ENCODE measurements around the gene ENG. TPM values are rescaled to one million over a fixed set of nuclear protein-coding genes. Genes with fewer than 3 reads are reported as not detected.
"Not testable (repeated sequence)": the region's sequence is repeated elsewhere in the genome, so short reads cannot be mapped to it uniquely, and the experiment has no call there.

Gene ENG
- total RNA-seq, 8 experiments from 2014 or later = 0.21 to 28.1 (median 2.4) TPM

GRCh38 chr9:127781806-127782205, 72.7 kb downstream of the ENG start:
- H3K4me1 ChIP-seq (replicated peaks in 1 of 2) = peaks cover 6 to 14% of the 10 kb centered on the region in 2 donors
- WGBS, 10 experiments = 67 to 100% (median 80%) methylated on average over 1 to 4 of the region's 4 CpGs; no CpG with 5 or more reads in 3 of the 10 experiments

DNA sequence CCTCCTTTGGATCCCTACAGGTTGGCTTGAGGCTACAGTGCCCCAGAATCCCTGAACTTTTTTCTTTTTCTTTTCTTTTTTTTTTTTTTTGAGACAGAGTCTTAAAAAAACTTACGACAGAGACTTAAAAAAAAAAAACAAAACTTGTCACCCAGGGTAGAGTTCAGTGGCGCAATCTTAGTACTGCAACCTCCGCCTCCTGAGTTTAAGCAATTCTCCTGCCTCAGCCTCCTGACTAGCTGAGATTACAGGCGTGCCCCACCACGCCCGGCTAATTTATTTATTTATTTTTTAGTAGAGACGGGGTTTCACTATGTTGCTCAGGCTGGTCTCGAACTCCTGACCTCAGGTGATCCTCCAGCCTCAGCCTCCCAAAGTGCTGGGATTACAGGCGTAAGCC, 73.5 kb downstream of the ENG start:
- H3K27ac ChIP-seq; H3K4me3 ChIP-seq; ATAC-seq (replicated peaks in 6 of 8): not testable (repeated sequence)
- WGBS, 10 experiments = 60 to 100% (median 98%) methylated on average over 1 to 7 of the region's 9 CpGs
- H3K4me1 ChIP-seq (replicated peaks in 1 of 2) = peaks cover 11 to 21% of the 10 kb centered on the region in 2 donors
- in situ Hi-C loops (cut with MboI; ENCODE audit: low pct_unique_long_range_greater_than_20kb in 2 of 9, low sequenced_read_pairs in 9 of 9, unreplicated experiment in 9 of 9) = loop anchor here in 1 of 9 experiments (5.0 kb wide), 1 partner anchor 44 kb away; the partner anchor contains the start of gene TOR2A

More at GRCh38 chr9:127781806-127782205, 72.7 kb downstream of the ENG start:
- H3K27ac ChIP-seq = no peak overlapping the region
- in situ Hi-C loops (cut with MboI; ENCODE audit: low pct_unique_long_range_greater_than_20kb in 2 of 9, low sequenced_read_pairs in 9 of 9, unreplicated experiment in 9 of 9) = loop anchor here in 1 of 9 experiments (5.0 kb wide), 1 partner anchor 45 kb away; the partner anchor contains the start of gene TOR2A
- H3K4me3 ChIP-seq = no peak overlapping the region
- ATAC-seq (replicated peaks in 6 of 8) = no peak

DNA sequence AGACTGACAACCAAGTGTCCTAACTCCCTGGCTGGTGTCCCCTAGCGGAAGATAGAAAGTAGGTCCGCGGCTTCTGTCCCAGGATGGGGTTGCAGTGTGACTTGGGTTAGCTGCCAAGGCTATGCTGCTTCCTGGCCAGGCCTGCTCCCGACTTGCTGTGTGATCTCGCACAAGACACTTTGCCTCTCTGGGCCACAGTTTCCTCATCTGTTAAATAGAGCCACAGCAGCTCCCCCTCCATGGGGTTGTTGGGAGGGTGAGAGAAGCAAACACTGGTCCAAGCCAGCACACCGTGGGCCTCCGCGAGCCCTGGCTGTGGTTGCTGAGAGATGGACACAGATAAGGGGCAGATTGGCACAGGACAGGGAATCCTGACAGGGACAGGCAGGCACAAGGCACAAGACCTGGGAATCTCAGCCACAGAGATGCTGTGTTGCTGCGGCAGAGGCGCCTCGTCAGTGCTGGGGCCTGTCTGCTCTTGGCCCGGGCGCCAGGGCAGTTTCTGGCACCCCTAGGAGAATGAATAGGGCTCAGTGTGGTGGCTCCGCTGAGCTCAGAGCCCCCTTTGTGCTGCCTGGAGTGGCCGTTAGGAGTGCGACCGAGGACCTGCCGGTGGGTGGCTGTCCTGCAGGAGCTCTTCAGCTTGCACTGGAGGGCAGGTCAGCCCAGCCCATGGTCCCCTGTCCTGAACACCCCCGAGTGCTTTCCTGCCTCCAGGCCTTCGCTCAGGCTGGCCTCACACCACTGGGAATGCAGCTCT, 74.2 kb downstream of the ENG start:
- Histone ChIP-seq H3K4me1 (replicated peaks in 1 of 2) (peaks cover 11 to 23% of the 10 kb centered on the region in 2 donors), H3K27ac (no peak overlapping the region), H3K4me3 (no peak overlapping the region)
- in situ Hi-C loops (cut with MboI; ENCODE audit: low pct_unique_long_range_greater_than_20kb in 2 of 9, low sequenced_read_pairs in 9 of 9, unreplicated experiment in 9 of 9) = loop anchor here in 1 of 9 experiments (5.0 kb wide), 1 partner anchor 43 kb away; the partner anchor contains the start of gene TOR2A
- ATAC-seq (replicated peaks in 6 of 8) = no peak
- 73 to 100% (median 77%) methylated on average over 2 to 9 of the region's 20 CpGs; no CpG with 5 or more reads in 3 of the 10 experiments for WGBS, 10 experiments

GRCh38 chr9:127779136-127779981, 75.1 kb downstream of the ENG start:
- Histone ChIP-seq H3K27ac (no peak overlapping the region), H3K4me1 (replicated peaks in 1 of 2) (peaks cover 11 to 20% of the 10 kb centered on the region in 2 donors), H3K4me3 (no peak overlapping the region)
- 20 to 93% (median 75%) methylated on average over 1 to 5 of the region's 17 CpGs; no CpG with 5 or more reads in 4 of the 10 experiments for WGBS, 10 experiments
- in situ Hi-C loops (cut with MboI; ENCODE audit: low pct_unique_long_range_greater_than_20kb in 2 of 9, low sequenced_read_pairs in 9 of 9, unreplicated experiment in 9 of 9) = no loop called here
- ATAC-seq (replicated peaks in 6 of 8) = peak in 5 of 8 experiments; percentile 8 to 32 (median 11)

DNA sequence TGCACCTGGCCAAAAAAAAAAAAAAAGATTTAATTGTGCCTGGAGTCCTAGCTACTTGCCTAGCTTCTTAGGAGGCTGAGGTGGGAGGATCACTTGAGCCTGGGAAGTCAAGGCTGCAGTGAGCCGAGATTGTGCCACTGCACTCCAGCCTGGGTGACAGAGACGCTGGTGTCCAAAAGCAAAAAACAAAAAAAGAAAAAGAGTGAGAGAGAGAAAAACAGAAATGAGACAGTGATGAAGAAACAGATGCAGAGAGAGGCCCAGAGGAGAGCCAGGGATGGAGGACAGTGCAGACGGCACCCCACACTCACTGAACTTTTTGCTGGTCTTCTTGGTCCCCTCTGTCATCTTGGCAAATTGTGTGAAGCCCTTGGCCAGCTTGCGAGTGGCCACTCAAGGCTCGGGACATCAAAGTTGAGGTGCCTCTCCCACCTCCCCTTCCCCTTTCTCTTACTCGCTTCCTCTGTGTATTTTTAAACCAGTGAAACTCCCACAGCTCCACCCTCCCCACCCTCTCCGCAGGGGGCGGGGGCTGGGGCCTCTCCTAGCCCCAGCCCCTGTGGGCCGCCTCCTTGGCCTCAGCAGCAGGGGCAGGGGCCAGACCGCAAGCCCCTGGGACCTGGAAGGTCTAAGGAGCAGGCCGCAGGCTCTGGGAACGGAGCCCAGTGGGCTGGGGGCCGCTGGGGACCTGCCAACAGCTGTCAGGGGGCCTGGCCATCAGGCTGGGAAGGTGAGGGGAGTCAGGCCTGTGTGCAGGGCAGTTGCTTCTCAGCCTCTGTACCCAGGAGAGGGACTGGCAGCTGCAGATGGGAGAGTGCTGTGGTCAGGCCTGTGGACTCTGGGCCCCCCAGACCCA, 76.0 kb downstream of the ENG start, which contains the start of gene SH2D3C:
SH2D3C (minus strand) TSS at position 387 of the 856 bp plus-strand sequence; CDS start at position 348, 39 bp downstream.
- WGBS, 10 experiments = 58 to 88% (median 80%) methylated on average over 1 to 3 of the region's 13 CpGs; no CpG with 5 or more reads in 3 of the 10 experiments
- no peak within 1 kb of the TSS for H3K27ac ChIP-seq
- in situ Hi-C loops (cut with MboI; ENCODE audit: low pct_unique_long_range_greater_than_20kb in 2 of 9, low sequenced_read_pairs in 9 of 9, unreplicated experiment in 9 of 9) = no loop called here
- H3K4me1 ChIP-seq (replicated peaks in 1 of 2) = peaks cover 11 to 20% of the 10 kb centered on the region in 2 donors
- no peak within 1 kb of the TSS for H3K4me3 ChIP-seq
- peak in 5 of 8 experiments; percentile 20 to 44 (median 27) for ATAC-seq (replicated peaks in 6 of 8)

DNA sequence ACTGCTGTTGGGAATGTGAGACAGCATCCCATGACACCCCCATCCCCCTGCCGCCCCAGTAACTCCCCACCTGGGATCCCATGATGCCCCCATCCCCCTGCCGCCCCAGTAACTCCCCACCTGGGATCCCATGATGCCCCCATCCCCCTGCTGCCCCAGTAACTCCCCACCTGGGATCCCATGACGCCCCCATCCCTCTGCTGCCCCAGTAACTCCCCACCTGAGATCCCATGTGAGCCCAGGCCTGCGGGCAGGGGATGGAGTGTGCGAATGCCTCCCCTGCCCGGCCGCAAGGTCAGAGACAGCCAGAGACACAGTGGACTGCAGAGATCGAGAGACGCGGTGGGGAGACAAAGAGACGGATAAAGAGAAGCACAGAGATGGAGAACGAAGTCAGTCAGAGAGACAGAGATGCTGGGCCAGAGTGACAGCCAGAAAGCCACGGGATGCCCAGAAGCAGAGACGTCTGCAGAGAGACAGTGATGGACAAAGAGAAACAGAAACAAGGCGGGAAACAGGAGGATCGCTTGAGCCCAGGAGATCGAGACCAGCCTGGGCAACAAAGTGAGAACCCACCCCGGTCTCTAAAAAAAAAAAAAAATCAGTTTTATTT, 77.0 kb downstream of the ENG start:
- WGBS, 10 experiments = 80 to 100% (median 90%) methylated on average over 1 to 8 of the region's 18 CpGs; no CpG with 5 or more reads in 4 of the 10 experiments
- Histone ChIP-seq H3K4me3 (no peak overlapping the region), H3K27ac (no peak overlapping the region), H3K4me1 (replicated peaks in 1 of 2) (peaks cover 11 to 20% of the 10 kb centered on the region in 2 donors)
- ATAC-seq (replicated peaks in 6 of 8) = no peak
- in situ Hi-C loops (cut with MboI; ENCODE audit: low pct_unique_long_range_greater_than_20kb in 2 of 9, low sequenced_read_pairs in 9 of 9, unreplicated experiment in 9 of 9) = no loop called here

DNA sequence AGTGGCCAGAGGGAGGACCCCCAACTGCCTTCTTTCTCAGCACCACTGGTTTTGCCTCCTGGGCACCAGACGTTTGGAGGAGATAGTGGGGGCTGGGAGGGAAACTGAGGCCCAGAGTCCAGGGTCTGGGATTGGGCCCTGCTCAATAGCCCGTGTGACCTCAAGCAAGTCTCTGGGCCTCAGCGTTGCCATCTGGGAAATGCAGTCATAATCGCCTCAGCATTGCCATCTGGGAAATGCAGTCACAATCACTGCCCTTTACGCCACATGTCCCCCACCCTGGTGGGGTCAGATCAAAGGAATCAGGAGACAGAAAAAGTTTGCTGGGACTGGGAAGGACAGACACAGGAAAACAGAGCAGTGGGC, 77.6 kb downstream of the ENG start:
- in situ Hi-C loops (cut with MboI; ENCODE audit: low pct_unique_long_range_greater_than_20kb in 2 of 9, low sequenced_read_pairs in 9 of 9, unreplicated experiment in 9 of 9) = no loop called here
- Histone ChIP-seq H3K27ac (no peak overlapping the region), H3K4me3 (no peak overlapping the region), H3K4me1 (replicated peaks in 1 of 2) (peaks cover 11 to 20% of the 10 kb centered on the region in 2 donors)
- WGBS, 10 experiments = 100% methylated on average over 1 of the region's 5 CpGs; no CpG with 5 or more reads in 8 of the 10 experiments
- no peak for ATAC-seq (replicated peaks in 6 of 8)

GRCh38 chr9:127776195-127776923, 78.1 kb downstream of the ENG start:
- 0 to 97% (median 67%) methylated on average over 1 to 4 of the region's 15 CpGs; no CpG with 5 or more reads in 5 of the 10 experiments for WGBS, 10 experiments
- in situ Hi-C loops (cut with MboI; ENCODE audit: low pct_unique_long_range_greater_than_20kb in 2 of 9, low sequenced_read_pairs in 9 of 9, unreplicated experiment in 9 of 9) = no loop called here
- Histone ChIP-seq H3K4me1 (replicated peaks in 1 of 2) (peaks cover 11 to 20% of the 10 kb centered on the region in 2 donors), H3K4me3 (no peak overlapping the region), H3K27ac (no peak overlapping the region)
- peak in 3 of 8 experiments; percentile 4 to 10 (median 9) for ATAC-seq (replicated peaks in 6 of 8)

DNA sequence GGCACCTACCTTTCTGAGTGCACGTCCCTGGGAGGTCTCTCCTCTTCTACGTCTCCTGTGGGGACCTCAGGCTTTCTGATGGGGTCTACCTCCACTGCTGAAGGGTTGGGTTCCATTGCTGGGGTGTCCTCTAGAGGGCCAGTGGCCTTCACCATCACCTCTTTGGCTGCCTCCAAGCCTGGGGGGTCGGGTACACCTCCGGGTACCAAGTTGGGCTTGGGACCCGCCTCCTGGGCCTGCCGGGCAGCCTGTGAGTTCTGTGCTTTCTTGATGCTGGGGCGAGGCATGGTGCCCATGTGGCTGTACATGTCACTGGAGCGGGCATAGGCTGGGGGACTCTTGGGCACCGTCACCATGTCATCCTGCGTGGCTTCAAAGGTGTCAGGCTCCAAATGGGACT, 80.5 kb downstream of the ENG start:
- in situ Hi-C loops (cut with MboI; ENCODE audit: low pct_unique_long_range_greater_than_20kb in 2 of 9, low sequenced_read_pairs in 9 of 9, unreplicated experiment in 9 of 9) = no loop called here
- no peak for ATAC-seq (replicated peaks in 6 of 8)
- Histone ChIP-seq H3K4me3 (no peak overlapping the region), H3K4me1 (replicated peaks in 1 of 2) (peaks cover 10 to 24% of the 10 kb centered on the region in 2 donors), H3K27ac (no peak overlapping the region)
- WGBS, 10 experiments = 10 to 100% (median 82%) methylated on average over 2 to 6 of the region's 10 CpGs; no CpG with 5 or more reads in 6 of the 10 experiments

- in situ Hi-C loops (cut with MboI; ENCODE audit: low pct_unique_long_range_greater_than_20kb in 2 of 9, low sequenced_read_pairs in 9 of 9, unreplicated experiment in 9 of 9) = no loop called here
- 22 to 100% (median 64%) methylated on average over 1 to 2 of the region's 3 CpGs; no CpG with 5 or more reads in 5 of the 10 experiments for WGBS, 10 experiments
- ATAC-seq (replicated peaks in 6 of 8) = no peak
Observed at GRCh38 chr9:127773272-127773671, 81.2 kb downstream of the ENG start.

DNA sequence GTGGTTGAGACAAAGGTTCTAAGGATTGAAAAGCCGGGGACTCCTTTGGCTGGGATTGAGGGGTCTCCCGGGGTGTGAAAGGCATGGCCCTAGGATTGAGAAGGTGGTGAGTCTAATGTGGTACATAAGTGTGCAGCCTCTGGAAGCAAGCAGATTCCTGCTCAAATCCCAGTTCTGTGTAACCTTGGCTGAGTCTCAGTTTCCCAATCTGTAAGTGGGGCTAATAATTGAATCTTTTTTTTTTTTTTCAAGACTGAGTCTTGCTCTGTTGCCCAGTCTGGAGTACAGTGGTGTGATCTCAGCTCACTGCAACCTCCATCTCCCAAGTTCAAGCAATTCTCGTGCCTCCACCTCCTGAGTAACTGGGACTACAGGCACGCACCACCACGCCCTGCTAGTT, 81.9 kb downstream of the ENG start:
- Histone ChIP-seq H3K4me3 (no peak overlapping the region), H3K27ac (no peak overlapping the region), H3K4me1 (replicated peaks in 1 of 2) (peaks cover 5 to 21% of the 10 kb centered on the region in 2 donors)
- WGBS, 10 experiments = 67 to 100% (median 88%) methylated on average over 1 to 4 of the region's 5 CpGs; no CpG with 5 or more reads in 2 of the 10 experiments
- in situ Hi-C loops (cut with MboI; ENCODE audit: low pct_unique_long_range_greater_than_20kb in 2 of 9, low sequenced_read_pairs in 9 of 9, unreplicated experiment in 9 of 9) = no loop called here
- no peak for ATAC-seq (replicated peaks in 6 of 8)

More at GRCh38 chr9:127773272-127773671, 81.2 kb downstream of the ENG start:
- Histone ChIP-seq H3K27ac (no peak overlapping the region), H3K4me1 (replicated peaks in 1 of 2) (peaks cover 5 to 17% of the 10 kb centered on the region in 2 donors), H3K4me3 (no peak overlapping the region)
